Testis (tissue), 2 donors: ENCODE data around the gene PLEKHM3.

Source experiments
- POLR2A ChIP-seq: fragments of 450-650 bp; IDR thresholded peaks from one replicate; pipeline ENCODE4 v1.6.1; 2017; ENCODE audit warnings: antibody characterized with exemption, mild to moderate bottlenecking, moderate library complexity
- TF ChIP-seq, protein P1 (sequence below), 3 experiments: fragments of 450-650 bp in 2 of 3; fragments of 200-600 bp in 1 of 3; sonication (generic) in 1 of 3; IDR thresholded peaks; one replicate each; pipeline ENCODE4 v1.5.1; 2016 to 2019; ENCODE audit warnings: antibody characterized with exemption in 3 of 3, mild to moderate bottlenecking in 2 of 3, moderate library complexity in 1 of 3

- TF ChIP-seq, protein P1, sequence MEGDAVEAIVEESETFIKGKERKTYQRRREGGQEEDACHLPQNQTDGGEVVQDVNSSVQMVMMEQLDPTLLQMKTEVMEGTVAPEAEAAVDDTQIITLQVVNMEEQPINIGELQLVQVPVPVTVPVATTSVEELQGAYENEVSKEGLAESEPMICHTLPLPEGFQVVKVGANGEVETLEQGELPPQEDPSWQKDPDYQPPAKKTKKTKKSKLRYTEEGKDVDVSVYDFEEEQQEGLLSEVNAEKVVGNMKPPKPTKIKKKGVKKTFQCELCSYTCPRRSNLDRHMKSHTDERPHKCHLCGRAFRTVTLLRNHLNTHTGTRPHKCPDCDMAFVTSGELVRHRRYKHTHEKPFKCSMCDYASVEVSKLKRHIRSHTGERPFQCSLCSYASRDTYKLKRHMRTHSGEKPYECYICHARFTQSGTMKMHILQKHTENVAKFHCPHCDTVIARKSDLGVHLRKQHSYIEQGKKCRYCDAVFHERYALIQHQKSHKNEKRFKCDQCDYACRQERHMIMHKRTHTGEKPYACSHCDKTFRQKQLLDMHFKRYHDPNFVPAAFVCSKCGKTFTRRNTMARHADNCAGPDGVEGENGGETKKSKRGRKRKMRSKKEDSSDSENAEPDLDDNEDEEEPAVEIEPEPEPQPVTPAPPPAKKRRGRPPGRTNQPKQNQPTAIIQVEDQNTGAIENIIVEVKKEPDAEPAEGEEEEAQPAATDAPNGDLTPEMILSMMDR (IDR thresholded peaks at IDR 0.05) = no peak
- no peak for TF ChIP-seq POLR2A
Measured at GRCh38 chr2:207778298-207778882, 246.9 kb downstream of the PLEKHM3 start.
